NCI-H1436 (cell line): ENCODE data around the gene COPA.
"Not testable (repeated sequence)": the region's sequence is repeated elsewhere in the genome, so short reads cannot be mapped to it uniquely, and the experiment has no call there.

Source experiments
- DNase-seq: peaks from one replicate; lab custom pipeline; 2025; lab: John Stamatoyannopoulos, UW

The COPA gene

GRCh38 chr1:160342953-160343869 is at the start of gene COPA, which contains the start of gene NCSTN:
Gene COPA, minus strand, starts transcription at chr1:160343250. Its CDS starts 80 bp downstream, at chr1:160343170.
Gene NCSTN, plus strand, starts transcription at chr1:160343383. Its CDS starts 14 bp downstream, at chr1:160343397.
- DNase-seq = peak; percentile 93

- DNase-seq = not testable (repeated sequence)
Observed at GRCh38 chr1:160388406-160388805, 45.4 kb upstream of the COPA start.

- DNase-seq = not testable (repeated sequence)
Observed at GRCh38 chr1:160384812-160385211, 41.8 kb upstream of the COPA start.

- DNase-seq = no peak
Observed at GRCh38 chr1:160377585-160378206, 34.6 kb upstream of the COPA start.

GRCh38 chr1:160376525-160377131 is 33.6 kb upstream of the COPA start:
- peak; percentile 62 for DNase-seq

- DNase-seq = no peak
Observed at GRCh38 chr1:160375788-160376524, 32.9 kb upstream of the COPA start.

- peak; percentile 40 for DNase-seq
Observed at GRCh38 chr1:160374306-160375110, 31.5 kb upstream of the COPA start.

GRCh38 chr1:160373696-160374095 is 30.6 kb upstream of the COPA start:
- DNase-seq = no peak

GRCh38 chr1:160371756-160372155 is 28.7 kb upstream of the COPA start:
- no peak for DNase-seq

GRCh38 chr1:160371346-160371631 is 28.2 kb upstream of the COPA start:
- no peak for DNase-seq

GRCh38 chr1:160370561-160371345 is 27.7 kb upstream of the COPA start:
- DNase-seq = no peak

- DNase-seq = no peak
Observed at GRCh38 chr1:160369087-160369486, 26.0 kb upstream of the COPA start.

- no peak for DNase-seq
Observed at GRCh38 chr1:160367934-160368923, 25.2 kb upstream of the COPA start.

- DNase-seq = no peak
Observed at GRCh38 chr1:160367516-160367900, 24.5 kb upstream of the COPA start.

GRCh38 chr1:160366731-160367515 is 23.9 kb upstream of the COPA start, which contains the start of gene NHLH1:
Gene NHLH1, plus strand, starts transcription at chr1:160367071. Its CDS starts 3,661 bp downstream, at chr1:160370732.
- DNase-seq = peak; percentile 45

GRCh38 chr1:160365325-160365724 is 22.3 kb upstream of the COPA start:
- DNase-seq = peak; percentile 46

- no peak for DNase-seq
Observed at GRCh38 chr1:160363951-160364735, 21.1 kb upstream of the COPA start.

- no peak for DNase-seq
Observed at GRCh38 chr1:160363010-160363409, 20.0 kb upstream of the COPA start.
